CD4-positive, alpha-beta T cell treated with Interferon gamma for 1 hour (primary cell): ENCODE measurements around the gene ADORA3.
A peak's percentile ranks its signal among the peaks of the same experiment; 100 is the strongest.
"Not testable (repeated sequence)": the region's sequence is repeated elsewhere in the genome, so short reads cannot be mapped to it uniquely, and the experiment has no call there.

ENCODE experiments used
- DNase-seq: peaks from one replicate; pipeline ENCODE4 v3.0.0-alpha.2; 2020

The ADORA3 gene

GRCh38 chr1:111503585-111504060 lies at the start of gene ADORA3, which contains the start of gene TMIGD3:
TSS of gene ADORA3 (minus strand) at chr1:111503633. CDS start at chr1:111503354, 279 bp downstream.
TSS of gene TMIGD3 (minus strand) at chr1:111503633. CDS start at chr1:111503354, 279 bp downstream.
- no peak for DNase-seq

DNA sequence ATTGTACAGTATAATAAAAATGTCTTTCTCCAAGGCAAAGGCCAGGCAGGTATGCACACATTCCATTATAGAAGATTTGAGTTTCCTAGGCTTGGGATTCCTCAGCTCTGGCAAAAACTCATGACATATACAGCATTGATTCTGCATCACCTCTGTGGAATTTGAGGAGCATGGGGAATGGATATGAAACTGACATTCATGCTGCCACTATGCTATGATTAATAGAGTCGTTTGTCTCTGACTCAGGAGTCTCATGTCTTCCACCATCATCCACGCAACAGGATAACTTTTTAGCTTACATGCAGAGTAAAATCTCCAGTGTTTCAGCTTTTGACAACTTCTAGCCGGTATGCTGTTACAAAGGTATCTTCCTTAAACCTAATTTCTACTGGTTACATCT lies 49.8 kb upstream of the ADORA3 start:
- no peak for DNase-seq

GRCh38 chr1:111552587-111552986 lies 49.2 kb upstream of the ADORA3 start:
- DNase-seq: no peak

DNA sequence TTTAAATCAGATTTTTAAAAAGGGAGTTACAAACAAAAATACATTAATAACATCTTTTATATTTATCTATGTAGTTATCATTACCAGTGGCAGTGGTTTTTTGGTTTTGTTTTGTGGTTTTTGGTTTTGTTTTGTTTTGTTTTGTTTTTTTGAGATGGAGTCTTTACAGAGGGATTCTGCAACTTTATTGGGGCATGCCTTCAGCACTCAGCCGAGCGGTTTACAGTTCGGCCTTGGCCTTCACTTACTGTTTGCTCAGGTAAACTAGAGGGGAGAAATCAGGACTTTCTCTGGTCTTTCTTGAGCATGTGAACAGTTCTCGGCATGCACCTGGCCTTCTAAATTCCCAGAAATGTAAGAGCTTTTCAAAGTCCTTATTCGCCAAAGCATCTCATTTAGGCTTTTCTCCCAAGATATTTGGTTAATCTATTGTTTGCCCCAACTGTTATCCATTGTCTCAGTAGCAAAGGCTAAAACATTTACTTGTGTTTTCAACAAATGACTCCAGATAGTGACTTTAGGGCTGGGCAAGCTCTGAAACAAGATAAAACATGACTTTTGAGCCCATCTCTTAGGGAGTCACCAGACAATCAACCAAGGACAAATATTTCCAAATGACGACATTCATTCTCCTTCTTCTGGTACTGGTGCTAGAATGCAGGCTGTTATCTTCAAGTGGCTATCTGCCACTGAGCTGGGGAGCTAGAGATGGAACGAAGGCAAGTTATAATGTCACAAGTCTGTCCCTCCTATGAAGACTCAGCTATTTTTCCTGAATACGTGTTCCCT lies 48.4 kb upstream of the ADORA3 start:
- no peak for DNase-seq

GRCh38 chr1:111547786-111548185 lies 44.4 kb upstream of the ADORA3 start:
- not testable (repeated sequence) for DNase-seq

DNA sequence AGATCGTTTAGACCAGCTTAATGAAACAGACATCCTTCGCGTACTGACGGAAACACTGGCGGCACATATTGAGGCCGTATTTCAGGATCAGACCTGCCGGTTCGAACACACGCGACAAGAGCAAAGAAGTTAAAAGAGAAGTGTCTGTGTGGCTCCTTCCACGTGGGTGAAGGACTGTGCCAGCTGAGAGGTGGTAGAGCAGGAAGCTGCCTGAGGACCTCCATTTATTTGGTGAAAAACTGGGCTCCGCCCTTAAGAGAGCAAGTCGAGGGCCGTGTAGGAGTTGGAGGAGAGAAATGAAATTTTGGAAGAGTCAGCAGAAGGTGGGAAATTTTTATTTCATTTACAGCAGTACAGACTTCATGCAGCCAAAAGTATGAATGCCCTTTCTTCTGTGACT lies 38.8 kb upstream of the ADORA3 start:
- no peak for DNase-seq

DNA sequence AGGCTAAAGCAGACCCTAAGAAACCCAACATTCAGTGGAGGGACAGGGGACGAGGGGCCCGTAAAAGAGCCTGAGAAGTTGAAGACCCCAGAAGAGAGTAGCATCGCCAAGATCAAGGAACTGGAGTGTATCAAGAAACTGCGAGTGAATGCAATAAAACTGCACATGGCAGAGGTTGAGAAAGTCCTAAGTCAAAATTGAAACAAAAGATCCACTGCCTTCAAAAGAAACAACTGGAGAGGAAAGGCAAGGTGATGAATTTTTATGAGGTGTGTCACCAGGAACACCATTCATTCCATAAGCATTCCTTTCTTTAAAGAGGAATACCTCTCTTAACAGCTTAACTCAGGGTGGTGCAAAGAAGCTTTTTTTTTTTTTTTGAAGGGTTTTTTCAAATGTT lies 38.3 kb upstream of the ADORA3 start:
- no peak for DNase-seq

DNA sequence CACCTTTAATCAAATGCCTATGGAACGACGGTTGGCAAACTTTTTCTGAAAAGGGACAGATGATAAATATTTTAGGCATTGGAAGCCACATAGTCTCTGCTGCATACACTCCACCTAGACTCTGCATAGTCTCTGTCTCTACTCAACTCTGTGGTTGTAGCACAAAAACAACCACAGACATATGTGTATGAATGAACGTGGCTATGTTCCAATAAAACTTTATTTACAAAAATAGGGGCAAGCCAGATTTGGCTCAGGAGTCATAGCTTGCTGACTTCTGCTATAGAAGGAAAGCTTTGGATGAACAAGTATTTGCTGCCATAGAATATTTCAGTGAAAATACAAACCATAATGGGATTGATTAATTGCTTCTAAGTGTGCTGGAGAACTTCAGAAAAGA lies 37.5 kb upstream of the ADORA3 start:
- DNase-seq: no peak

DNA sequence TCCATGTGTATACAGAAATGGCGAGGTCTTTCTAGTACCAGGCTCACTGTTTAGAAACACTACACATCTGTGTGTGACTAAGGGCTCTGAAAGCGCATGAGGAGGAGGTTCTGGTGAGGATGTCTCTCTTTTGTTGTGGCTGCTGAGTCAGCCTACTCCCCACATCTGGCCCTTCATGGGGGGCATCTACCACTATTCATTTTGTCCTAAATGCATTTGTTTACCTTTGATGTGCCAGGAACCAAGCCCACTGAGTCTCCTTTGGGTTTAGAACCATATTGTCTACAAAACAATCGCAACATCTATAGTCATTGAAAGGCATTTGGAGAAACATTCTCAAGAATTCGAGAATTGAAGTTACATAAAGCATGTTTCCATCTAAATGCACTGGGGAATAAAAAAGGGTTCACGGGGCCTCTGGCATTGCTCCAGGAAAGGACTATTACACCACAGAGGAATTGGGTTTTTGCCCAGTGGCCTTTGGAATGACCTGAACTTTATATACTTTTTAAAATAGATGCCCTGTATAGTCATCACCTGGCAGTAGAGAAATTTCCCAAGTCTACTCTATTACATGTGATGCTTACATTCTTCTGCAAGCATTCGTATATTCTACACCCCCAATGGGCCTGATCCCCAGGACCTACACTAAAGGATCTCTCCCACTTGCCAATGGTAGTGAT lies 35.1 kb upstream of the ADORA3 start:
- DNase-seq: no peak

DNA sequence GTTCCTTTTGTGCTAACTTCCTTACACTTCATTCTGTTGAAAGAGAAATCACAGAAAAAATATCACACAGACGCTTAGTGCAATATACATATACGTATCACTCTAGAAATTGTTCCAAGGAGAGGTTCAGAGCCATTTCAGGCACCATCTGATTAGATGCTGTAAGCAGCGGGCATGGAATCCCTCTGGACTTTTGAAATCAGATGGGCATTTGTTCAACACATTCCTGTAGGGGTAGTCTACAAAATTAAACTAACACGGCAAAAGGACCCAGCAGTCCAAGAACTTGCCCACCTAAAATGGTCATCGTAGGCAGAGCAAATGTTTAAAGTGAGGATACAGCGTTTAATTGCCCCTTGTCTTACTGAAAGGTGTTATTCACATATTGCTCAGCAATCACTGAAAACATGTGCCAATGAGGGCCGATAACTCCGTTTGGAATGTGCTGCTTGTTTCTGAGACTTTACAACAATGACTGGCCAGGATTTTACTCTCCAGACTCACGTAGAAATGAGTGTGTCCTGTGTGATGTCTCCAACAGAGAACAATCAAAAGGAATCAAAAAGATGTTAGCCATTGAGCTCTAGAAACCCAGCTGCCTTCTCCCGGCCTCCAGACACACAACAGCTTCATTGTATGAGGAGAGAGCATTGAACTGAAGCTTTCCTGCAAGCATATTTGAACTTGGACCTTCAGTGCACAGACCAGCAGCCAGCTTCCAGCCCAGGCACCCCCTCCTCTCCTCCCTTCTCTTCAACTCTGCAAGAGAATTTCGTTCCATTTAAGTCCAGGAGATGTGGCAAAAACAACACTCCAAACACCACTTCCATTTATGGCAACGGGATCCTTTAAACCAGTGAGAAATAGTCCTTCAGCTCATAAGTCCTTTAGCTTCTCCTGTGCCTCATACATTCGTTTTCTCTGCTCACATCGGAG lies 32.1 kb upstream of the ADORA3 start:
- no peak for DNase-seq

GRCh38 chr1:111520053-111520452 lies 16.6 kb upstream of the ADORA3 start:
- DNase-seq: no peak

DNA sequence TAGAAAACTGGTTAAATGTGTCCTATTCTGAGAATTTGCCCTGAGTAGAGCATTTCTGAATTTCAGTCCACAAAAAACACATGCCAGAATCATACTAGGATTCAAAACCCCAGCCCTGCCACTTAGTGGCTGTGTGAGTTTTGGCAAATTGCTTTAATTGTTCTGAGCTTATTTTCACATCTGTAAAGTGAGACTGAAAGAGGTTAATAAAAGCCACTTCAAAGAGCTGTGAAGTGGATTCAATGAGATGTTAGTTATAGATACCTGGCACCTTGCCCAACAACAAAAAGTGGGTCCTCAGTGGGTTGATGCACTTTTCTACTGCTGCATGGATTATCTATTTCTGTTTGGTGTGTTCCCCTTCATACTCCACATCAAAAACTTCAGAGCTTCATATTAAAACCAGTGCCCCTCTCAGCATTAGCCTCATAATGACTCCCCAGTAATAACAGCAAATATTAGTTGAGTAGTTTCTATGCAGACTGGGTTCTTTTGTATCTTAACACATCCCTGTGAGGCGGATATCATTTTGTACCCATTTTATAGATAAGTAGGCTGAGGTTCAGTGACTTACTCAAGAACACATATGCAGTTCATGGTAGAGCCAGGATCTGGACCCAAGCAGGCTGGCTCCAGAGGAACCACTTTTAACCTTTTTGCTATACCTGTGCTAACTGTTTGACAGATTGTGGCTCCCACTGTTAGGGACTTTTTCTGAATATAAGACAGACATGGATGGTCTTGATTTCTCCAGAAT lies 14.2 kb upstream of the ADORA3 start:
- DNase-seq: no peak

DNA sequence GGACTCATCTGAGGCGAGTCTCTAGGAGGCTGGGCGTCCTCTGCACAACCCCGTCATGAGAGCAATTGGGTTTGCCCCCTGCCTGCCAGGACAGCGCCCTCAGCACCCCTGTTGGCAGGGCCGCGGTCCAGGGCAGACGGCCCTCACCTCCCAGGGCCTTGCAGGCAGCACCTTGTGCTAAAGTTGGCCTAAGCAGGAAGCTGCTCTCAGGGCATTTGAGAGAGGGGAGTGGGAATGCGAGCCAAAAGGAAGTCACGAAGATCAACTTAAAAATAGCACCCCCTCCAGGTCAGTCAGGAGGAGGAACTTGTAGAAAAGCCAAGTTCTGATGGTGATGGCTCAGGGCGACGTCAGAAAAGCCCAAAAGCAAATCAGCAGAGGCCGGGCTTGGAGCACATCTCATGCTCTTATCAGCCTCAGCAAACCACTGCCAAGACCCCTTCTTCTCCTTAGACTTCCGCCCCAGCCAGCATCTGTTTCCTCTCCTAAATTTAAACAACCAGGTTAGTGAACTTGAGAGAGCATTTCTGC lies 12.6 kb upstream of the ADORA3 start:
- peak; percentile 57 for DNase-seq

DNA sequence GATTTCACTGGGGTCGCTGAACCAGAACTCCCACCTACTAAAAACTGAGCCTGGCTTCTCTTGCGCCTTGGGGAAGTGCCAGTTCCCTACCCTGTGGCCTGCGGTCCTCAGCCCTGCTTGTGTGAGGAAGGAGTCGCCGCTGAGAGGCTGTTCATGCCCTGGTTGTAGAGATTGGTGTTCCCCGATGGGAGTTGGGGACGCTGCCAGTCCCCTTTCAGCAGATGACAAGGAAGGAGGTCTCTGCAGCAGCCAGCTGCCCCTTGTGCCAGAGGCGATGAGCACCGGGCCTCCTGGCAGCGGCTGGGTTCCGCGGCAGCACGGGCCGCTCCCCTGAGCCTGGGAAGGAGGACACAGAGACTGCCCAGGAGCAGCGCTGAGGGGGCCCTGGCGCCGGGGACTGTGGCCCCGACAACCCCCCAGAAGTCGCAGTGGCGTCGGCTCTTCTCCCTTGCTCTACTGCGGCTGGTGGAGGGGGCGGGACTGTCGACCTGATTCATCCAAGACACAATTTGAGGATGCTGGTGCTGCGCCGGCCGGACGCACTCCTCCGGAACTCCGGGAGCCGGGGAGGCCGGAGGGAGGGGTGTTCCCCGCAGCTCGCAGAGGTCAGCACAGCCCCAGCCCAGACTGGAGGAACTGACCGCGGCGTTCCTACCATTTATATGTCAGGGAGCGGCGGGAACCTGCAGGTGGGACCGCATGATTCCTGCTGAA lies 12.0 kb upstream of the ADORA3 start:
- peak; percentile 13 for DNase-seq

GRCh38 chr1:111513410-111514020 lies 10.1 kb upstream of the ADORA3 start:
- no peak for DNase-seq

DNA sequence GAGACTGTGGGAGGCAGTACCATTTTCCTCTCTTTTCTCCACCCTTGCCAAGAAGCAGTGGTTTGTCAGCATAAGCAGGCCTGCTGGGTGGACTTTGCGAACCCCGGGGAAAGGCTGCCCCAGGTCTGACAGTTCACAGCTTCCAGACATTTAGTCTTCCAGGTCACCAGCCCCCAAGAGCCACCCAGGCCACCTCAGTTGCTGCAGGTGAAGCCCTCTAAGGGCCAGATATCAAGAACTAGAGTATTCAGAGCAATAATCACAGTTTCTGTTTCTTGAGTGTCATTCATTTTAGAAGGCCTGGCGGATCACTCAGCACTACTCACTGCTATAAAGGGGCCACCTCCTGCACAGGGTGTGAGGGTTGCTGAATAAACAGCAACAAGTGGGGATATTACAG lies 9.5 kb upstream of the ADORA3 start:
- DNase-seq: no peak

DNA sequence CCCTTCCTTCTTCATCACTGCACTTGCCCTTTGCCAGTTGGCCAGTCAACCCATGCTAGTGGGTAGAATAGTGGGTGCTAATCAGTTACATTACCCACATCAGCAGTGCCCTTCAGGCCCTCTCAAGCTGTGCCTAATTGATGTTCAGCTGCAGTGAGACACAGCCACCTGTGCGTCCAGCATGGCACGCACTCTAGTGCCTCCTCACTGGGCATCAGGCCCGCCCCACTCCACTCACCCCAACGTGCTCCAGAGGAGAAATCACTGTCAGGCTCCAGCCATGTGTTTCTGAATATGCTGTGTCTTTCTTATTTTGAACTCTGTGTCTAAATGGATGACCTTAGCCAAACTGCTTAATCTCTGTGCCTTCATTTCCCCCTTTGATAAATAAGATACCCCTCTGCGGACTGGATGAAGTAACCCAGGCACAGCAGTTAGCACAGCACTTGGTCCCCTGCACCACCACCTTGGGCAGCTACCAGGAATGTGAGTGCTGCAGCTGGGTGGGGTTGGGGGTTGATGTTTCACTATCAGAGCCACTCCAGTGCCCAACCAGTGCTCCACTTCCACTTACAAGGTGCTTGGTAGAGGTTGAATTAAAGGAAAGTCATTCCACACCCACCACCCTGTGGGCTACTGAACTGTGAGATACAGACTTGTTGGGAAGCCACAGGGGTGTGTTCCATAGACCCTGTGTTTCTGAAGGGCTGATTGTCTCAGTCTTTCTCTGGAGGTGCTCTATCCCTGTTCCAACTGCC lies 8.9 kb upstream of the ADORA3 start:
- no peak for DNase-seq

GRCh38 chr1:111511370-111511769 lies 7.9 kb upstream of the ADORA3 start:
- no peak for DNase-seq

- no peak for DNase-seq
Observed at GRCh38 chr1:111509997-111510375, 6.6 kb upstream of the ADORA3 start.
